ENCODE data around the gene MGAT4A.
A peak's percentile ranks its signal among the peaks of the same experiment; 100 is the strongest.
"Not testable (repeated sequence)": the region's sequence is repeated elsewhere in the genome, so short reads cannot be mapped to it uniquely, and the experiment has no call there.

Gene MGAT4A

GRCh38 chr2:98759338-98759737 is 28.4 kb upstream of the MGAT4A start:
- DNase-seq: no peak

GRCh38 chr2:98757904-98758421 is 27.0 kb upstream of the MGAT4A start:
- peak; percentile 94 for DNase-seq

GRCh38 chr2:98753801-98754200 is 22.9 kb upstream of the MGAT4A start:
- DNase-seq: no peak

- DNase-seq: not testable (repeated sequence)
Observed at GRCh38 chr2:98752711-98753110, 21.8 kb upstream of the MGAT4A start.

- DNase-seq: no peak
Observed at GRCh38 chr2:98751748-98752147, 20.8 kb upstream of the MGAT4A start.

- no peak for DNase-seq
Observed at GRCh38 chr2:98750593-98751282, 19.8 kb upstream of the MGAT4A start.

- DNase-seq: peak; percentile 92
Observed at GRCh38 chr2:98749066-98749450, 18.1 kb upstream of the MGAT4A start.

GRCh38 chr2:98748292-98749065 is 17.5 kb upstream of the MGAT4A start:
- DNase-seq: no peak

- no peak for DNase-seq
Observed at GRCh38 chr2:98747888-98748287, 17.0 kb upstream of the MGAT4A start.

GRCh38 chr2:98746426-98746825 is 15.5 kb upstream of the MGAT4A start:
- DNase-seq: no peak

- no peak for DNase-seq
Observed at GRCh38 chr2:98744595-98744994, 13.7 kb upstream of the MGAT4A start.

- DNase-seq: peak; percentile 94
Observed at GRCh38 chr2:98743835-98744234, 12.9 kb upstream of the MGAT4A start.

- DNase-seq: no peak
Observed at GRCh38 chr2:98739020-98739419, 8.1 kb upstream of the MGAT4A start.

- peak; percentile 81 for DNase-seq
Observed at GRCh38 chr2:98738304-98738703, 7.4 kb upstream of the MGAT4A start.

- peak; percentile 26 for DNase-seq
Observed at GRCh38 chr2:98737848-98738247, 6.9 kb upstream of the MGAT4A start.

- peak; percentile 48 for DNase-seq
Observed at GRCh38 chr2:98736464-98736889, 5.5 kb upstream of the MGAT4A start.

GRCh38 chr2:98734823-98735260 is 3.9 kb upstream of the MGAT4A start:
- DNase-seq: peak; percentile 33

GRCh38 chr2:98734162-98734561 is 3.2 kb upstream of the MGAT4A start:
- no peak for DNase-seq

- DNase-seq: no peak
Observed at GRCh38 chr2:98732430-98733051, 1.6 kb upstream of the MGAT4A start.

- DNase-seq: no peak
Observed at GRCh38 chr2:98731894-98732349, 990 bp upstream of the MGAT4A start.

GRCh38 chr2:98730707-98731040 is 258 bp downstream of the MGAT4A start:
- DNase-seq: peak; percentile 66

- DNase-seq: peak; percentile 74
Observed at GRCh38 chr2:98730053-98730706, 752 bp downstream of the MGAT4A start.

- no peak for DNase-seq
Observed at GRCh38 chr2:98729652-98730051, 1.3 kb downstream of the MGAT4A start.

Measured in RPMI8226 (cell line).